C4-2B (cell line): ENCODE results near the gene KIF11.
A peak's percentile ranks its signal among the peaks of the same experiment; 100 is the strongest.
"Not testable (repeated sequence)": the region's sequence is repeated elsewhere in the genome, so short reads cannot be mapped to it uniquely, and the experiment has no call there.

Experiments
- H3K27ac ChIP-seq: fragments of 450-650 bp; 2 replicates; pipeline ENCODE4 v1.5.1; 2017
- ZFX ChIP-seq: fragments of 450-650 bp; IDR thresholded peaks from 2 replicates; pipeline ENCODE4 v1.6.1; 2017
- TF ChIP-seq, protein P1 (sequence below): fragments of 450-650 bp; conservative IDR thresholded peaks from 2 replicates; pipeline ENCODE4 v1.5.1; 2017; ENCODE audit warnings: mild to moderate bottlenecking

KIF11 gene

DNA sequence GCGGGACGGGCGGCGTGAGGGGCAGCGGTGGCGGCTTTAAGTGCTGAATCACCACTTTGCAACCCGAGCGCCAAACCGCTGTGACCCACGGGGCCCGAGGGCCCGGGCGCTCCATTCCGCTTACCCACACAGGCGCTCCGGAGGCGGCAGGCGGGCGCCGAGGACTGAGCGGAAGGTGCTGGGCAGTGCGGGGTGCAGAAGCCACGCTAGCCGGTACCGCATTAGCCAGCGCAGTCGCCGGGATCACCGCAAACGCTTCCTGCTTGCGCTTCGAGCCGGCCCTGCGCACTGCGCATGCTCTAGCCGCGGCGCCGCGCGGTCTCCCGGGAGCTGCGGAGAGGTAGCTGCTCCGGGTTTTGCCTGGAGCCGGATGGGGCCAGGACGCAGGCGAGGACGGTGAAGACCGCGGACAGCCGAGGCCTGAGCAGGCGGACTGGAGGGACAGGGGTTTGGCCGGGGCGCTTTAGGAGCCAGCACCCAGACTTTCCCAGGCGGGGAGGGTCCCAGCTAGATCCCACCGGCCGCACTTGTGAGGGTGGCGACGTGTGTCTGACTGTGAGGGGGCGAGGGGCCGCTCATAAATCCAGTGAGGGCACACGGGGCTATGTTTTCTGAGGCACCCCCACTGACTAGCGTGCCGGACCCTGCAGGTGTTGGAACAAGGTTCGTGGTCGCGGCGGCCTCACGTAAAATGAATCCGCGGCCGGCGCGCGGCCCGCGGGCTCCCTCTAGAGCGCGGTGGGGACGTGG lies 19.0 kb upstream of the KIF11 start, which contains the start of gene IDE:
TSS of gene IDE (minus strand) at position 296 of the 750 bp plus-strand sequence. CDS start at position 222, 74 bp downstream.
- peak; percentile 91 for TF ChIP-seq ZFX
- TF ChIP-seq, protein P1, sequence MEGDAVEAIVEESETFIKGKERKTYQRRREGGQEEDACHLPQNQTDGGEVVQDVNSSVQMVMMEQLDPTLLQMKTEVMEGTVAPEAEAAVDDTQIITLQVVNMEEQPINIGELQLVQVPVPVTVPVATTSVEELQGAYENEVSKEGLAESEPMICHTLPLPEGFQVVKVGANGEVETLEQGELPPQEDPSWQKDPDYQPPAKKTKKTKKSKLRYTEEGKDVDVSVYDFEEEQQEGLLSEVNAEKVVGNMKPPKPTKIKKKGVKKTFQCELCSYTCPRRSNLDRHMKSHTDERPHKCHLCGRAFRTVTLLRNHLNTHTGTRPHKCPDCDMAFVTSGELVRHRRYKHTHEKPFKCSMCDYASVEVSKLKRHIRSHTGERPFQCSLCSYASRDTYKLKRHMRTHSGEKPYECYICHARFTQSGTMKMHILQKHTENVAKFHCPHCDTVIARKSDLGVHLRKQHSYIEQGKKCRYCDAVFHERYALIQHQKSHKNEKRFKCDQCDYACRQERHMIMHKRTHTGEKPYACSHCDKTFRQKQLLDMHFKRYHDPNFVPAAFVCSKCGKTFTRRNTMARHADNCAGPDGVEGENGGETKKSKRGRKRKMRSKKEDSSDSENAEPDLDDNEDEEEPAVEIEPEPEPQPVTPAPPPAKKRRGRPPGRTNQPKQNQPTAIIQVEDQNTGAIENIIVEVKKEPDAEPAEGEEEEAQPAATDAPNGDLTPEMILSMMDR, result peak; percentile 97; the same call in 1 of the 2 replicates
- peak within 1 kb of the TSS; percentile 96 for H3K27ac ChIP-seq

DNA sequence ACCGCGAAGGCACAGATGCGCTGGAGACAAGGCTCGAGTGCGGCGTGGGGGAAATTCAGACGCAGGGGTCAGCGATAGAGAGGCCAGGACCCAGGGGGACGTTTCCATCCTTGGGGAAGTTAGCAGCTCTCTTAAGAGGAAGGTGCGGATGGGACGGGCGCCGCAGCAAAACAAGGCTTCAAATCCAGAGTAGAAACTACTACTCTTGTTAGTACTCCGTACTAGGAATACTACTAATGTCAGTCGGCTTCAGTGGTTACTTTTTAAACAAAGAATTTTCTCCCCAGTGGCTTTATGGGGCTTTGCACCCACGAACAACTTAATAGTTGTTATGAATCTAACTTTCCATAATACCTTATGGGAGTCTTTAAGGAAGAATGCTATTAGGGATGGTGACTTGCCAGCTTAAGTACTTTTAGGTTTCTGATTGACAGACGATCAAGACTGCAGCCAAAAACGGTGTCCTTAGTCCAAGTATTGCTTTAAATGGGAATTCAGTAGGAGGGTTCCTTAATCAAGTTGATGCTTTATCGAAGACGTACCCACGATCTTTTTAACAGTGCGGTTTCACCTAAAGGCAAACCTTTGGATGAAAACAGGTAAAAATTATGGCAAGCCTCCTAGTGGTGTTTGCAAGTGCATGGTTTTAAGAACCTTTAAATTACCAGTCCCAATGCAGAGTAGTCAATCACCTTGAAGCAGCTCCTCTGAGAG lies 18.2 kb upstream of the KIF11 start:
- H3K27ac ChIP-seq, result peak overlapping the region; percentile 96
- no peak for TF ChIP-seq ZFX
- TF ChIP-seq, protein P1, result peak; percentile 84

DNA sequence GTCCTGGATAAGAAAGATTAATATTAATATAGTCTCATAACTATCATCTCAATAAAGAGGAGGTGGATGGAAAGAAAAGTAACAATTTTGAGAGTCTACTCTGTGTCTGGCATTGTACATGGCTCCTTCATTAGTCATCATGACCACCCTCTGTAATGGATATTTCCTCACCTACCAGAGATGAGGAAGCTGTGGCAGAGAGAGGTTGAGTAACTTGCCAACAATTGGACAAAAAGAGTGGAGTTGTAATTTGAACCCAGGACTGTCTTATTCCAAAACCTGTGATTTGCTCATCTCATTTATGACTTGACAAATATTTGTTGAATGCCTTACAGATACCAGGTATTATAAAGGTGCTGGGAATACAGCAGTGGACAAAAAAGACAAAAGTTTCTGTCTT lies 17.0 kb upstream of the KIF11 start:
- TF ChIP-seq, protein P1, result no peak
- no peak for TF ChIP-seq ZFX
- no peak overlapping the region for H3K27ac ChIP-seq

DNA sequence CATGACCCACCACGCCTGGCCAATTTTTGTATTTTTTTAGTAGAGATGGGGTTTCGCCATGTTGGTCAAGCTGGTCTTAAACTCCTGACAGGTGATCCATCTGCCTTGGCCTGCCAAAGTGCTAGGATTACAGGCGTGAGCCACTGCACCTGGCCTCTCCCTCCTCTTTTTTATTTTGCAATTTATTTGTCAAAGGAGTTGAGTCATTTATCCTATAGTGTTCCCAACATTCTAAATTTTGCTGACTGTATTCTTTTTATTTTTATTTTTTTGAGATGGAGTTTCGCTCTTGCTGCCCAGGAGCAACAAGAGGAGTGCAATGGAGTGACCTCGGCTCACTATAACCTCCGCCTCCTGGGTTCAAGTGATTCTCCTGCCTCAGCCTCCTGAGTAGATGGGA lies 10.6 kb upstream of the KIF11 start:
- H3K27ac ChIP-seq, result not testable (repeated sequence)

DNA sequence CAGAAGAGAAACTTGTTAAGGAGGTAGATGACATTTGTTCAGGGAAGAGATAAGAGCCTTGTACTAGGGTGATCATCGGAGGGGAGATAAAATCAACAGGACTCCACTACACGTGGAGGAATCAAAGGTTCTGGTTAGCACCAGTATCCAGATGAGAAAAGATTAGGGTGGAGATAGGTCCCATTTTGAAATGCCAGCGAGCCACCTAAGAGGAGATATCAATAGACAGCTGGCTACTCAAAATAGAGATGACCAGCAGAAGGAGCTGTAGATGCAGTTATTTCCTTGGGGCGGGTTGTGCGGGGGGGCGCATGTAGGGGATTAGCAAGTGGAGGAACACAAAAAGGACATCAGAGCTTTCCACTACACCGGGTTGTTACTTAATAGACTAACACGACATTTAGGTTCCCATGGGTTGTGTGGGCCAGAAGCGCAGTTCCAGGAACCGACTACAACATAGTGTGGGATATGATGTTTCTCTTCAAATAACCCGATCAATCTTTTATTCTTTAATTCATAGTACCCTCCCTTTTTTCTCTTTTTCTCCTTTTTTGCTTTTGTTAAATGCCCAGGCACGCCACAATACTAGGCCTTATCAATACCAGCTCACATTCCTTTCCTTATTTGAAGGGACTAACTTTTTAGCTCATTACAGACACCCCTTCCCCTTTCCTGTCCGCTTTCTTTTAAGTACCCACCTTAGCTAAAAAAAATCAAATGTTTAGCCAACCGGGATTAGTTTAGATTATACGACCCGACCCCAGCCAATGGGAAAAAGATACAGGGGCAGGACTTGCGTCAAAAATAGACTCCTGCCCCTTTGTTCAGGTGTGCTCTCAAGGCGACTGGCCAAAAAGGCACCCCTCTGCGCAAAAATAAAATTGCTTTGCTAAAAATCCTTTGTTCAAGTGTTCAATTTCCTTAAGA lies 2.0 kb upstream of the KIF11 start:
- no peak for TF ChIP-seq ZFX
- TF ChIP-seq, protein P1, result no peak; the same call in 1 of the 2 replicates
- H3K27ac ChIP-seq, result peak overlapping the region; percentile 91

DNA sequence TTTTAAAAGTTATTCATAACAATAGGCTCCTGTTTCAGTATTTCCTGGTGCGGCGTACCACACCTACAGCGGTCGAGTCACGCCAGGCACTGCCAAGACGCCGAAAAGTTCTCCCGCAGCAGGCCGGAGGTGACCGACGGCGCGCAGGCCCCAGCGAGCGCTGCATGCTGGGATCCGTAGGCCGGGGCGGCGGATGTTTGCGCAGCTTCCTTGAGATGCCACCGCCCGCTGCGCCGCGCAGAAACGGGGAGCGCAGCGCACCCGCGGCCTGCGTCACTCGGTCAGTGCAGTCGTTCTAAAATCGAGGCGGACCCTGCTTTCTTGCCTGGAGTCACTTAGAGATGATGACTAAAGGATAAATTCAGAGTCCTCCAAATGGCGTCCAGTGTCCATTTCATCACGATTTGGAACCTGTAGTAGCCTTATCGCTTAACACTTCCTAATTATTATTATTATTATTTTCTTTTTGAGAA lies 1.3 kb upstream of the KIF11 start:
- H3K27ac ChIP-seq, result peak overlapping the region; percentile 91
- TF ChIP-seq, protein P1, result no peak
- TF ChIP-seq ZFX, result peak; percentile 84
